DOHH2 (cell line): ENCODE measurements around the gene SOX5.

Source experiments
- H3F3A ChIP-seq: fragments of 200-600 bp; sonication (generic), shearing (Covaris generic); 2 replicates; pipeline ENCODE4 v1.6.0; 2016; ENCODE audit warnings: antibody characterized with exemption, mild to moderate bottlenecking; ENCODE audit not compliant: control insufficient read depth, insufficient read depth
- H3K27ac ChIP-seq: fragments of 200-600 bp; sonication (generic); 2 replicates; pipeline ENCODE4 v1.5.1; 2014; ENCODE audit warnings: low read depth, mild to moderate bottlenecking, low read length, moderate library complexity
- H3K27me3 ChIP-seq: fragments of 200-600 bp; sonication (generic); 2 replicates; pipeline ENCODE4 v1.6.1; 2014; ENCODE audit warnings: mild to moderate bottlenecking, low read length, mixed read lengths; ENCODE audit not compliant: control insufficient read depth
- H3K36me3 ChIP-seq: fragments of 200-600 bp; sonication (generic); 2 replicates; pipeline ENCODE4 v1.6.1; 2014; ENCODE audit warnings: mild to moderate bottlenecking, low read length, moderate library complexity, mixed read lengths; ENCODE audit not compliant: control insufficient read depth
- H3K4me1 ChIP-seq: fragments of 200-600 bp; sonication (generic); 2 replicates; pipeline ENCODE4 v1.6.1; 2014; ENCODE audit warnings: mild to moderate bottlenecking, low read length, mixed read lengths; ENCODE audit not compliant: control insufficient read depth
- H3K4me2 ChIP-seq: fragments of 200-600 bp; sonication (generic); 2 replicates; pipeline ENCODE4 v1.6.0; 2014; ENCODE audit warnings: mild to moderate bottlenecking, low read length, moderate library complexity
- H3K4me3 ChIP-seq: fragments of 200-600 bp; sonication (generic); 2 replicates; pipeline ENCODE4 v1.5.1; 2014; ENCODE audit warnings: mild to moderate bottlenecking, low read length, mixed read lengths
- H3K79me2 ChIP-seq: fragments of 200-600 bp; sonication (generic); 2 replicates; pipeline ENCODE4 v1.6.1; 2014; ENCODE audit warnings: mild to moderate bottlenecking, low read length, mixed read lengths; ENCODE audit not compliant: control insufficient read depth
- H3K9me2 ChIP-seq: fragments of 200-600 bp; sonication (generic); replicated peaks from 2 replicates; pipeline ENCODE4 v1.6.1; 2014; ENCODE audit warnings: mild to moderate bottlenecking, low read length, mixed read lengths; ENCODE audit not compliant: control insufficient read depth
- H3K9me3 ChIP-seq: fragments of 200-600 bp; sonication (generic); 2 replicates; pipeline ENCODE4 v1.6.1; 2014; ENCODE audit warnings: antibody characterized with exemption, low read length, mixed read lengths; ENCODE audit not compliant: control insufficient read depth, insufficient read depth
- H4K20me1 ChIP-seq: fragments of 200-600 bp; sonication (generic); 2 replicates; pipeline ENCODE4 v1.6.0; 2014; ENCODE audit warnings: low read depth, mild to moderate bottlenecking, antibody characterized with exemption, low read length, moderate library complexity; ENCODE audit not compliant: control insufficient read depth, insufficient read depth
- CTCF ChIP-seq: fragments of 200-600 bp; sonication (generic); IDR thresholded peaks from one replicate; pipeline ENCODE4 v1.5.1; 2014; ENCODE audit warnings: antibody characterized with exemption, mild to moderate bottlenecking, low read depth, low read length; ENCODE audit not compliant: poor library complexity, severe bottlenecking
- EZH2phosphoT487 ChIP-seq: fragments of 200-600 bp; sonication (generic); IDR thresholded peaks from 2 replicates; pipeline ENCODE4 v1.6.1; 2017; ENCODE audit warnings: borderline replicate concordance, mild to moderate bottlenecking, antibody characterized with exemption, low read length, moderate library complexity, mixed read lengths

Gene SOX5

GRCh38 chr12:23576372-23576771 is 373.1 kb downstream of the SOX5 start:
- Histone ChIP-seq H3K27ac (no peak overlapping the region), H3K4me2 (no peak overlapping the region), H4K20me1 (no peaks in the 10 kb centered on the region)

DNA sequence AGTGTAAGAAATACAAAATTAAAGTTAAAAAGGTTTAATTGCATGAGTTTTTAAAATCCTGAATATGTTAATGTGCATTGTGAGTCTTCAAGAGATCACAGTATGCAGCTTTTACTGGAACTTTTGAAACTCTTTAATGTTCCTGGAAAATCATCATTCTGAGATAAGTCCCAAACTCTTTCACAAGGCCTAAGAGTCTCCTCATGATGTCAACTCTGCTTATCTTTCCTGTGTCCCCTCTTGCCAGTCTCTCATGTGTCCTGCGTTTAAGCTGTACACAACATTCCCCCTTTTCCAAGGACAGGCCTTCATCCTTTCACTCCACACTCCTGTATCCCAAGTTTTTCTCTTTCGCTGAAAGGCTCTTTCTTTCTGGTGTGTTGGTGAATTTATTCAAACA is 380.1 kb downstream of the SOX5 start:
- TF ChIP-seq EZH2phosphoT487: no peak
- no peak for TF ChIP-seq CTCF
- H3K9me2 ChIP-seq: no peaks in the 10 kb centered on the region

More at GRCh38 chr12:23576372-23576771, 373.1 kb downstream of the SOX5 start:
- Histone ChIP-seq H3K36me3 (no peaks in the 10 kb centered on the region), H3K4me1 (no peaks in the 10 kb centered on the region), H3K79me2 (no peaks in the 10 kb centered on the region), H3K9me2 (no peaks in the 10 kb centered on the region), H3K4me3 (no peak overlapping the region), H3K27me3 (no peaks in the 10 kb centered on the region), H3K9me3 (no peaks in the 10 kb centered on the region), H3F3A (no peaks in the 10 kb centered on the region)
- TF ChIP-seq CTCF (no peak), EZH2phosphoT487 (no peak)

DNA sequence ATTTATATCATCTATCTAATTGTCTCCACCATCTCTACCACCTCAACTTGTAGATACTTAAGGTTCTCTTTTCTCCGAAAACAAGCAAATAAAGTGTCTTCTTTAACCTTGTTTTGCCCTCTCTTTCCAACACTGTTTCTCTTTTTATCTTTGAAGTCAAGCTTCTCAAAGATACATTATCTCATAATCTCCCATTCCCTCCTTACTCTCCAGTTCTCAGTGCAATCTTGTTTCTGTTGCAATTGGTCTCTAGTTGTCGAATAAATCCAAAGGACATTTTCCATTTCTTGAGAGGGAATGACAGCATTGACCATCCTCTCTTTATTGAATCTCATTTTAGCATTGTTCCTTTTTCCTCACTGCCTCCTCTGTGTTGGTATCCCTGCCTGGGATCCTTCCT is 383.3 kb downstream of the SOX5 start:
- H3K9me3 ChIP-seq: no peaks in the 10 kb centered on the region; the same call in 1 of the 2 replicates

More for the DNA sequence above, 380.1 kb downstream of the SOX5 start:
- Histone ChIP-seq H3K79me2 (no peaks in the 10 kb centered on the region), H4K20me1 (no peaks in the 10 kb centered on the region), H3K4me3 (no peak overlapping the region), H3F3A (no peaks in the 10 kb centered on the region), H3K4me1 (no peaks in the 10 kb centered on the region), H3K27ac (no peak overlapping the region), H3K36me3 (no peaks in the 10 kb centered on the region), H3K27me3 (no peaks in the 10 kb centered on the region), H3K4me2 (no peak overlapping the region), H3K9me3 (no peaks in the 10 kb centered on the region; the same call in 1 of the 2 replicates)

More for the DNA sequence above, 383.3 kb downstream of the SOX5 start:
- no peaks in the 10 kb centered on the region for H3K36me3 ChIP-seq
- no peak overlapping the region for H3K4me2 ChIP-seq
- H3K4me1 ChIP-seq: no peaks in the 10 kb centered on the region
- no peaks in the 10 kb centered on the region for H3K27me3 ChIP-seq
- H3K4me3 ChIP-seq: no peak overlapping the region
- no peaks in the 10 kb centered on the region for H3K9me2 ChIP-seq
- H3F3A ChIP-seq: no peaks in the 10 kb centered on the region
- no peaks in the 10 kb centered on the region for H4K20me1 ChIP-seq
- no peak for TF ChIP-seq CTCF
- TF ChIP-seq EZH2phosphoT487: no peak
- no peaks in the 10 kb centered on the region for H3K79me2 ChIP-seq
- no peak overlapping the region for H3K27ac ChIP-seq
